Measurements from ENCODE around the gene BLVRB.

- TF ChIP-seq CTCF (optimal IDR thresholded peaks at IDR 0.05 in 1 of 3, IDR thresholded peaks at IDR 0.05 in 1 of 3, conservative IDR thresholded peaks at IDR 0.05 in 1 of 3; ENCODE audit: extremely low read depth in 1 of 3, insufficient read depth in 2 of 3, low read length in 3 of 3): no peak
- TF ChIP-seq EZH2 (IDR thresholded peaks at IDR 0.05; ENCODE audit: low read length): no peak
Measured at GRCh38 chr19:40492274-40492673, 26.7 kb upstream of the BLVRB start.
